Inflammatory macrophage (primary cell): Measurements from ENCODE around the gene ANKRD23.
"Not testable (repeated sequence)": the region's sequence is repeated elsewhere in the genome, so short reads cannot be mapped to it uniquely, and the experiment has no call there.

Experiments used
- DNase-seq, 2 donors: peaks; one replicate each; pipeline ENCODE4 v3.0.0-alpha.2; 2020 to 2022
- total RNA-seq, 18 experiments: gene quantifications; one replicate each; lab custom pipeline; 2026; ENCODE audit warnings: mixed read lengths in 6 of 18, inconsistent platforms in 2 of 18; lab: John Stamatoyannopoulos, UW

ANKRD23 gene
- total RNA-seq: 0 to 0.64 (median 0.07) reads per million in 18 experiments

GRCh38 chr2:96843538-96844268, at the start of gene ANKRD23:
Gene ANKRD23 (minus strand): TSS chr2:96844021. CDS start chr2:96843992, 29 bp downstream.
- no peak for DNase-seq

DNA sequence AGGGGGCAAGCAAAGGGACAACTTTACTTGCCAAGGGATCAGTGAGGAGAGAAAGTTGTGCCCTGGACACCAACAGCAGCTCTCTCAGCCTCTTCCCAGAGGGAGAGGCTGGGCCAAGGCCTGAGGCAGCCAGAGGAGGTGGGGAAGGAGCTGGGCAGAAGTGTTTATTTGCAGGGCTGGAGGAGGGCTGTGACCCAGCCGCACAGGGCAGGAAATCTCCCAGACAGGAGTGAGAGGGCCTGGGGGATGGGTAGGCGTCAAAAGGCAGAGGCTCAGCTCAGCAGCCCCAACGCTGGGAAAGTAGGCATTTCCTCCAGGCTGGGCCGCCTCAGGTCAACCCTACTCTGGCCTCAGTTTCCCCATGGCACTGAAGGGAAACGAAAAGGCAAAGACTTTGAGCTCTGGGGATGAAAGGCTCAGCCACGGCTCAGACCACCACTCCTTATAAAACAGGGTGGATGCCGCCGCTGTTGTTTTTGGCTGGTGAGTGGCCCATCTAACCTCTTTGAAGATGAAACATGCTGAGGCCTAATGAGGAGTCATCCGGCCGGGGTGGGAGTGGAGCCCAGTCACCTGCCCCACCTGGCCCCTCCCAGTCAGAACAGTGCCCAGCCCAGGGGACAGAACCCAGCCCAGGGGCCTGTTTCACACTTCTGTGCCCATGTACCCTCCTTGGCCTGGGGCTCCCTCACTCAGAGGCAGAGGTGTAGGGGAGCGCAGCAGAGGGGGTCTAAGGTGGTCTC, 47.9 kb upstream of the ANKRD23 start:
- no peak for DNase-seq

GRCh38 chr2:96890726-96891385, 47.0 kb upstream of the ANKRD23 start:
- DNase-seq: no peak

- no peak for DNase-seq
Measured at GRCh38 chr2:96890252-96890651, 46.4 kb upstream of the ANKRD23 start.

DNA sequence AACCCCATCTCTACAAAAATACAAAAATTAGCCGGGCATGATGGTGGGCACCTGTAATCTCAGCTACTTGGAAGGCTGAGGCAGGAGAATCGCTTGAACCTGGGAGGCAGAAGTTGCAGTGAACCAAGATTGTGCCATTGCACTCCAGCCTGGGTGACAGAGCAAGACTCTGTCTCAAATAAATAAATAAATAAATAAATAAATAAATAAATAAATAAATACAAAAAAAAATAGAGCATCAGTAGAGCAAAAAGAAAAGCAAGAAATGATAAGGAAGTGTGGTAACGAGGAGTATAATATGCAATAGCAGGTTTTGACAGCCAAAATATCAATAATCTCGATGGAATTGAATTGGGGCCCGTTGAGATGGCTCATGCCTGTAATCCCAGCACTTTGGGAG, 45.7 kb upstream of the ANKRD23 start:
- DNase-seq: not testable (repeated sequence)

- DNase-seq: peak; percentile 75 to 80
Measured at GRCh38 chr2:96888072-96889011, 44.5 kb upstream of the ANKRD23 start.

- no peak for DNase-seq
Measured at GRCh38 chr2:96887493-96888012, 43.7 kb upstream of the ANKRD23 start.

GRCh38 chr2:96885432-96886347, 41.9 kb upstream of the ANKRD23 start:
- DNase-seq: peak; percentile 49 to 75

DNA sequence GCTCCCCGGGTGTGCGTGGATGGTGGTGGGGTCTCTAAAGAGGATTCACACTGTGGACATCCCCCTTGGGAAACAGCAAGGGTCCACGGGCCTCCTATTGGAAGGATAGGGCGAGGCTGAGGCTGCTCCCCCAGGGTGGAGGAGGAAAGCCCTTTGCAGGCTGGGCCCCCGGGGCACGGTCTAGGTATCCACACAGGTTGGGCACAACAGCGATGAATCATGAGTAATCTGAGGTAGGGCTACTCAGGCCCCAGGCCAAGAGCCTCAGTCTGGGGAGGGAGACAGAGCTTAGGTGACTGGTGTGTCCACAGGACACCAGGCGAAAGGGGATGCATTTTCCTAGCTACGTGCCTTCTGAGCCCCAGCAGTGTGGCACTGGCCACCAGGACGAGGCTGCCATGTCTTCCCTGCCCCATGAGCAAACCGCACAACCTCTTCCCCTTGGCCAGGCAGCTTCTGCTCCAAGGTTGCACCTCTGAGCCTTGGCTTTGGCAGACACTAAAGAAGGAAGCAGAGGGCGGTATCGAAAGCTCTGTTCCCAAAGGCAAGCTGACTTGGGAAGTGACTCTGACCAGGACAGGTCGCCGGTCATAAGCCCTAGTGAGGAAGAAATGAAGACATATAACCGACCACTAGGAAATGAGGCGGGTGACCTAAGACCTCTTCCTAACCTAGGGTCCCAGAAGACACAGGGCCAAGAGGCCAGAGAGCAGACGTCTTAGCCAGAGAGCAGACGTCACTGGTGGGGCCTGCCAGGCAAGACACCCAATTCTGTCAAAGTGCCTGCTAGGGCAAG, 40.7 kb upstream of the ANKRD23 start:
- DNase-seq: peak; percentile 33 to 57

DNA sequence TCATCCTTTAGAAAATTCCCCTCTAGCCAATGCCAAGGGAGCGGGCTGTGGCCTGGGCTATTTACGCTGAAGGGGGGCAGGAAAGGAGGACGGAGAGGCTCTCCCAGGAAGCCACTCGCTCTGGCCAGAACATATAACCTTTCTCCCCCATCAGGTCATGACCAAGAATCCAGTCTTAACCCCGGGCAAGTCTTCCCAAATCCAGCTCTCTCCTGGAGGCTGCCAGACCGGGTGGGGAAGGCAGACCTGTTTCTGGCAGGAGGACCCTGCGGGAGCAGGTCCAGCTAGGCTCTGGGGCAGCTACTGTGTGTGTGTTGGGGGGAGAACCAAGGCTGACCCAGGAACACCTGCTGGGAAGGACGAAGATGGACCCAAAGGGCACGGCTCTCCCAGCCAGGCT, 39.5 kb upstream of the ANKRD23 start:
- no peak for DNase-seq

GRCh38 chr2:96882906-96883305, 39.1 kb upstream of the ANKRD23 start:
- DNase-seq: no peak

DNA sequence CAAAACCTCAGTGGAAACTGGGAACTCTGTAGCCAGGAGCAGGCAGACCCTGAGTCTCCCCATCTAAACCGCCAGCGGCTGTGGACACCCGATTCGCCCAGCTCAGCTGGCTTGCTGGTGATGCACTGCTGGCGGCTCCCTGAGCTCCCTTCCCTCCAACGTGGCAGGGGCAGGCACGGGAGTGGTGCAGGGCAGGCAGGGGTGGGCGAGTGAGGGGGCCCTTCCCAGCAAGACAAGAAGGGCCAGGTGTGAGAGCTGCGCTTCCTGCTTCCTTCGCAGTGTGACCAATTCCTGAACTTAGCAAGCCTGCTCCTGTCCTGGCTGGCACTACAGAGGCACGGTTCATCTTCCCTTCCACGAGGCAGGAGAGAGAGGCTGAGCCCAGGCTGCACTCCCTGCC, 38.4 kb upstream of the ANKRD23 start:
- no peak for DNase-seq

DNA sequence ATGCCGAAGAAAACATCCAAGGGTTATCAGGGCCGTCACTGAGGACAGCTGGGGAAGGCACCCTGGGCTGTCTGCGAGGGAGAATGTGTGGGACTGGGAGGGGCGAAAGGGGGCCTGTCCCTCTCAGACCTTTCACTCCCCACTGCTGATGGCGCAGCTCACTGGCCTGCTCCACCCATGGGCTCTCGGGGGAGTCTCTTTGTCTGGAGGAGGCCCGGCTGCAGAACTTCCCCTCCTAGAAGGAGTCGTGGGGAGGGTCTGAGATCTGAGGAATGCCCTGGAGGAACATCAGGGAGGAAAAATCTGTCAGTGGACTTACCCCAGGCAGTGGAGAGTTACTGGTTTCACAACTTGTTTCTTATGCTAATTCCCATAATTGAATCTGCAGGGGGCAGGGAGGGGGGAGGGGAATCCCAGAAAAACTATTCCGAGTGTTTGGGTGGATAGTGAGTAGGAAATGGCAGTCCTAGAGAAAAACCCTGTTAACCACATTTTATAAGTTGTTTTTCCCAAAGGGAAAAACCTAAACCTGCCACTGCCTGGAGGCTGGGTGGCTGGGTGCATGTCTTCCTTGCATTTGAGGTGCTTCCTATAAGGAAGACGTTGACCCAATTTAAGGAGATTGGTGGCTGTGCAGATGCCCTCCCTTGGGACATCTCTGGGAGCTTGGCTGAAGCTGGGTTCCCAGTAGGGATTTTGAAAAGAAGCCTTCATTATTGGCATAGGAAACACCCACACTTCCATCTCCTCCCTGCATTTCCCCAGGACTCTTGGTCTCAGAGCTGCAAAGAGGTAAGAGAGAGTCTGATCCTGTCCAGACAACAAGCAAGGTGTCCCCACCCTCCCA, 37.8 kb upstream of the ANKRD23 start:
- no peak for DNase-seq

GRCh38 chr2:96880891-96881273, 37.1 kb upstream of the ANKRD23 start:
- no peak for DNase-seq

DNA sequence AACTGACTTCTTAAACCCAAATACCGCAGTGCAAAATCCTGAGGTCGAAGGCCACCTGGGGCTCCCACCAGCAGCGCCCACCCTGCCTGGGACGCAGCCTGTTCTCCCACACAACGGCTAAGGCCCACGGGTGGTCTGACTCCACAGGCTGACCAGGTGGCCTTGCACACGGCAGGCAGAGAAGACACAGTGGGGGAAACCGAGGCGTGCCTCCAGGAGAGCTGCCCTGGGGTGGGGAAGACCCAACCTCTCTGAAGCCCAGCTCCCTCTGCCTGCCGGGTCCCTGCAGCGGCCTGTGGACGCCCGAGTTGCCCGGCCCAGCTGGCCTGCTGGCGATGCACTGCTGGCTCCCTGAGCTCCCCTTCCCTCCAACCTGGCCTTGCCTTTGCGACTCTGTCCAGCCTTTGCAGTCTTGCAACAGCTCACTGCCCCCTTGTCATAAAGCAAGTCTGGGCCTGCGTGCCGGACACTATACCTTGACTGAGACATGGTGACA, 35.8 kb upstream of the ANKRD23 start:
- no peak for DNase-seq

- no peak for DNase-seq
Measured at GRCh38 chr2:96878796-96879544, 35.1 kb upstream of the ANKRD23 start.

DNA sequence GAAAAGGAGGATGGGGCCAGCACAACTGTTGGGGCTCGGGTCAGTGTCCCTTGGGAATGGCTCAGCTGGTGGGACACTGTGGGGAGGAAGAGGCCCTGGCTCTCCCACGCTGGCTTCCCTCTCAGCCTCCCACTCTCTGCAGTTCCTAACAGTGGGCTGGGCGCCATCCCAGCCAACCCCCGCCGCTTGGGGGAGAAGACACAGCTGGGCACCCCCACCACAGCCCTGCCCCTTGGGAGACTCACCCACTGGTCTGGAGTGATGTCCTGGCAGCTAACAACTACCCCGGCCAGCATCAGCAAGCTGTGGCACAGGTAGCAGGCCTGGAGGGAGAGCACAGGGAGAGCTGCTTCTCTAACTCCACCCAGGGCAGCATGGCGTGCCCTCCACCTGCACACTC, 34.4 kb upstream of the ANKRD23 start:
- DNase-seq: no peak

DNA sequence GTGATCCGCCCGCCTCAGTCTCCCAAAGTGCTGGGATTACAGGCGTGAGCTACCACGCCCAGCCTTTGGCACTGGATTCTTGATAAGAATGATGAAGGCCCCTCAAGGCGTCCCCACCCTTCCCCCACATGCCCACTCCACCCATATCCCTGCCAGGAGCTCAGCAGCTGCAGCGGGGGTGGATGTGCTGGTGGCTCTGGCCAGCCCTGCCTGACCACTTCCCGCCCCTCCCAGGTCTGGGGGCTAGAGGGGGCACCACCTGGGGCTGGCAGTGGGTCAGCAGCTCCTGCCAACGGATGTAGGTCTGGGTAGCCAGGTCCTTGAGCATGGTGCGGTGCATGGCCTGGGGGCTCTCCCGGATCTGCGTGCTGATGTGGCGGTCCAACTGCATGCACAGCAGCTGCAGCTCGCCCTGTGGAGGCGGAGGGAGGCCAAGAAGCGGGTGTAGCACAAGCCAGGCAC, 33.8 kb upstream of the ANKRD23 start:
- no peak for DNase-seq
